Stomach (tissue), 9 donors: Measurements from ENCODE around the gene SLC17A5. TPM values are rescaled to one million over a fixed set of nuclear protein-coding genes. Genes with fewer than 3 reads are reported as not detected.

Experiments used
- DNase-seq, 2 donors: peaks; one replicate each; pipeline versions ENCODE4 v3.0.0 to v3.0.0-alpha.2; 2013 to 2019
- H3K27ac ChIP-seq, 5 donors: fragments of 200-600 bp in 4 of 5; sonication (generic) in 4 of 5; one replicate each; pipeline ENCODE4 v1.5.1; 2013 to 2019; ENCODE audit warnings: mild to moderate bottlenecking in 1 of 5, moderate library complexity in 1 of 5
- H3K27me3 ChIP-seq, 3 donors: fragments of 200-600 bp; sonication (generic); one replicate each; pipeline ENCODE4 v1.5.1; 2017 to 2019; ENCODE audit warnings: mixed run types in 1 of 3
- H3K36me3 ChIP-seq, 4 donors: fragments of 200-600 bp; sonication (generic); 1 replicate in 3 of 4; 2 replicates in 1 of 4; pipeline ENCODE4 v1.5.1; 2016 to 2019
- H3K4me1 ChIP-seq, 4 donors: fragments of 200-600 bp; sonication (generic); one replicate each; pipeline ENCODE4 v1.5.1; 2016 to 2019
- H3K4me3 ChIP-seq, 4 donors: fragments of 200-600 bp; sonication (generic) in 3 of 4; one replicate each; pipeline ENCODE4 v1.5.1; 2016 to 2019; ENCODE audit warnings: mild to moderate bottlenecking in 1 of 4
- H3K9me3 ChIP-seq, 4 donors: fragments of 200-600 bp; sonication (generic); one replicate each; pipeline ENCODE4 v1.5.1; 2016 to 2019
- EP300 ChIP-seq: sonication (generic); formaldehyde crosslinking; IDR thresholded peaks from one replicate; pipeline ENCODE4 v1.6.1; 2017; ENCODE audit warnings: antibody characterized with exemption
- POLR2A ChIP-seq, 4 donors: fragments of 450-650 bp; IDR thresholded peaks; one replicate each; pipeline ENCODE4 v1.6.1; 2016; ENCODE audit warnings: antibody characterized with exemption in 4 of 4, control low read depth in 2 of 4, mild to moderate bottlenecking in 1 of 4, moderate library complexity in 1 of 4
- POLR2AphosphoS5 ChIP-seq, 3 donors: sonication (generic); formaldehyde crosslinking; IDR thresholded peaks; one replicate each; pipeline ENCODE4 v1.6.1; 2016; ENCODE audit warnings: antibody characterized with exemption in 3 of 3
- WGBS, 5 donors: extraction: QIAGEN DNeasy Blood & Tissue Kit in 3 of 5; methylation state at CpG; one replicate each; pipeline versions ENCODE4 v1.1.5 to v1.1.7; 2013 to 2018; 5-methylcytosine and 5-hydroxymethylcytosine counted together
- intact Hi-C: fragments of 100-400 bp; cut with DNase I; formaldehyde crosslinking; loops from one replicate; pipeline ENCODE4 v1.15.1; 2023; ENCODE audit warnings: low total_unique reads
- polyA plus RNA-seq, 3 donors: library from polyadenylated mRNA; stranded (reverse); fragments of 200-250 nt; gene quantifications; one replicate each; pipeline ENCODE4 v1.2.3, GENCODE V29; 2013
- total RNA-seq, 5 donors: library from RNA; depleted of rRNA; stranded (reverse); fragments of >200 nt; gene quantifications; one replicate each; pipeline versions ENCODE4 v1.1.0 to v1.2.3, GENCODE V29; 2014 to 2016
- TF ChIP-seq, protein P1 (sequence below), 7 experiments: fragments of 450-650 bp in 4 of 7; fragments of 200-600 bp in 3 of 7; sonication (generic) in 3 of 7; IDR thresholded peaks; one replicate each; pipeline ENCODE4 v1.5.1; 2016 to 2019; ENCODE audit warnings: antibody characterized with exemption in 7 of 7, control low read depth in 2 of 7, mild to moderate bottlenecking in 1 of 7
- donor health status: healthy with polysubstance abuse.
- donor health status: Bipolar disorder and iron deficiency.
- donor health status: healthy.

The SLC17A5 gene
- total and polyA plus RNA-seq, 8 donors, result 2.3 to 53.4 (median 8.8) TPM

GRCh38 chr6:73667798-73668197 lies 14.0 kb upstream of the SLC17A5 start:
- Histone ChIP-seq H3K4me3 (no peak overlapping the region), H3K27me3 (peaks cover 0 to 5% (median 0%) of the 10 kb centered on the region in 3 donors), H3K9me3 (no peaks in the 10 kb centered on the region), H3K36me3 (no peaks in the 10 kb centered on the region), H3K27ac (no peak overlapping the region), H3K4me1 (peaks cover 0 to 7% (median 0%) of the 10 kb centered on the region in 4 donors)
- WGBS, 5 donors, result 60 to 73% (median 68%) methylated on average over 1 of the region's 1 CpG
- no peak for DNase-seq
- intact Hi-C loops, result no loop called here
- TF ChIP-seq EP300 (no peak), POLR2AphosphoS5 (IDR thresholded peaks at IDR 0.05) (no peak), POLR2A (IDR thresholded peaks at IDR 0.05) (no peak)
- TF ChIP-seq, protein P1, sequence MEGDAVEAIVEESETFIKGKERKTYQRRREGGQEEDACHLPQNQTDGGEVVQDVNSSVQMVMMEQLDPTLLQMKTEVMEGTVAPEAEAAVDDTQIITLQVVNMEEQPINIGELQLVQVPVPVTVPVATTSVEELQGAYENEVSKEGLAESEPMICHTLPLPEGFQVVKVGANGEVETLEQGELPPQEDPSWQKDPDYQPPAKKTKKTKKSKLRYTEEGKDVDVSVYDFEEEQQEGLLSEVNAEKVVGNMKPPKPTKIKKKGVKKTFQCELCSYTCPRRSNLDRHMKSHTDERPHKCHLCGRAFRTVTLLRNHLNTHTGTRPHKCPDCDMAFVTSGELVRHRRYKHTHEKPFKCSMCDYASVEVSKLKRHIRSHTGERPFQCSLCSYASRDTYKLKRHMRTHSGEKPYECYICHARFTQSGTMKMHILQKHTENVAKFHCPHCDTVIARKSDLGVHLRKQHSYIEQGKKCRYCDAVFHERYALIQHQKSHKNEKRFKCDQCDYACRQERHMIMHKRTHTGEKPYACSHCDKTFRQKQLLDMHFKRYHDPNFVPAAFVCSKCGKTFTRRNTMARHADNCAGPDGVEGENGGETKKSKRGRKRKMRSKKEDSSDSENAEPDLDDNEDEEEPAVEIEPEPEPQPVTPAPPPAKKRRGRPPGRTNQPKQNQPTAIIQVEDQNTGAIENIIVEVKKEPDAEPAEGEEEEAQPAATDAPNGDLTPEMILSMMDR (IDR thresholded peaks at IDR 0.05), result no peak

- Histone ChIP-seq H3K9me3 (no peaks in the 10 kb centered on the region), H3K4me3 (no peak overlapping the region), H3K36me3 (no peaks in the 10 kb centered on the region), H3K27me3 (peaks cover 0 to 5% (median 0%) of the 10 kb centered on the region in 3 donors), H3K27ac (peak overlapping the region in 2 of 5 donors; percentile 18 to 20), H3K4me1 (peaks cover 0 to 7% (median 0%) of the 10 kb centered on the region in 4 donors)
- WGBS, 5 donors, result 61 to 80% (median 70%) methylated on average over 2 of the region's 2 CpGs
- TF ChIP-seq, protein P1 (IDR thresholded peaks at IDR 0.05), result no peak
- TF ChIP-seq POLR2AphosphoS5 (IDR thresholded peaks at IDR 0.05) (no peak), EP300 (no peak), POLR2A (IDR thresholded peaks at IDR 0.05) (no peak)
- intact Hi-C loops, result no loop called here
- DNase-seq, result no peak
These were observed 12.6 kb upstream of the SLC17A5 start for GRCh38 chr6:73666393-73666792.

GRCh38 chr6:73665686-73666319 lies 12.0 kb upstream of the SLC17A5 start:
- Histone ChIP-seq H3K36me3 (no peaks in the 10 kb centered on the region), H3K27me3 (peaks cover 0 to 3% (median 0%) of the 10 kb centered on the region in 3 donors), H3K4me1 (peaks cover 0 to 7% (median 0%) of the 10 kb centered on the region in 4 donors), H3K27ac (peak overlapping the region in 2 of 5 donors; percentile 18 to 20), H3K4me3 (no peak overlapping the region), H3K9me3 (no peaks in the 10 kb centered on the region)
- TF ChIP-seq EP300 (no peak), POLR2AphosphoS5 (IDR thresholded peaks at IDR 0.05) (peak in 2 of 3 donors; percentile 31 to 74)
- peak in 1 of 2 donors; percentile 65 for DNase-seq
- WGBS, 5 donors, result 28 to 47% (median 32%) methylated on average over 3 of the region's 3 CpGs
- intact Hi-C loops, result no loop called here

GRCh38 chr6:73664701-73665100 lies 10.9 kb upstream of the SLC17A5 start:
- no peak overlapping the region for H3K4me3 ChIP-seq
- no peak for DNase-seq
- peaks cover 0 to 7% (median 0%) of the 10 kb centered on the region in 4 donors for H3K4me1 ChIP-seq
- no peaks in the 10 kb centered on the region for H3K9me3 ChIP-seq
- 87 to 93% (median 89%) methylated on average over 2 of the region's 2 CpGs for WGBS, 5 donors
- no peak overlapping the region for H3K27ac ChIP-seq
- TF ChIP-seq, protein P1 (IDR thresholded peaks at IDR 0.05), result no peak
- TF ChIP-seq EP300 (no peak), POLR2A (IDR thresholded peaks at IDR 0.05) (no peak), POLR2AphosphoS5 (IDR thresholded peaks at IDR 0.05) (no peak)
- intact Hi-C loops, result no loop called here
- H3K36me3 ChIP-seq, result no peaks in the 10 kb centered on the region
- H3K27me3 ChIP-seq, result no peaks in the 10 kb centered on the region

GRCh38 chr6:73657201-73657600 lies 3.4 kb upstream of the SLC17A5 start:
- Histone ChIP-seq H3K27me3 (no peaks in the 10 kb centered on the region), H3K27ac (no peak overlapping the region), H3K4me1 (peaks cover 7 to 23% (median 15%) of the 10 kb centered on the region in 4 donors), H3K9me3 (no peaks in the 10 kb centered on the region), H3K4me3 (no peak overlapping the region), H3K36me3 (no peaks in the 10 kb centered on the region)
- intact Hi-C loops, result no loop called here
- 79 to 83% (median 80%) methylated on average over 3 of the region's 3 CpGs for WGBS, 5 donors
- no peak for DNase-seq
- TF ChIP-seq POLR2A (IDR thresholded peaks at IDR 0.05), result no peak
- no peak for TF ChIP-seq EP300
- TF ChIP-seq, protein P1 (IDR thresholded peaks at IDR 0.05), result no peak
- TF ChIP-seq POLR2AphosphoS5 (IDR thresholded peaks at IDR 0.05), result no peak
